GM12878 (cell line): Measurements from ENCODE around the gene SANBR. TPM values are rescaled to one million over a fixed set of nuclear protein-coding genes. Genes with fewer than 3 reads are reported as not detected.

Source experiments
- CEBPZ ChIP-seq: fragments of 150-350 bp; IDR thresholded peaks from 2 replicates; pipeline ENCODE4 v1.6.1; 2016; ENCODE audit warnings: low read depth, low read length
- CREM ChIP-seq: IDR thresholded peaks from 2 replicates; pipeline ENCODE4 v1.6.1; 2014; ENCODE audit warnings: antibody characterized with exemption, low read depth
- GATAD2B ChIP-seq: fragments of 450-650 bp; conservative IDR thresholded peaks from 2 replicates; pipeline ENCODE4 v1.6.1; 2017; ENCODE audit warnings: low read depth, mild to moderate bottlenecking, moderate library complexity
- HDGF ChIP-seq: fragments of 450-650 bp; IDR thresholded peaks from 2 replicates; pipeline ENCODE4 v1.6.1; 2016; ENCODE audit warnings: antibody characterized with exemption
- MEF2B ChIP-seq: fragments of 450-650 bp; IDR thresholded peaks from 2 replicates; pipeline ENCODE4 v1.6.1; 2018; ENCODE audit warnings: mild to moderate bottlenecking, moderate library complexity; ENCODE audit not compliant: partially characterized antibody, poor library complexity, severe bottlenecking
- MLLT1 ChIP-seq: fragments of 450-650 bp; IDR thresholded peaks from 2 replicates; pipeline ENCODE4 v1.6.1; 2016; ENCODE audit warnings: mild to moderate bottlenecking
- PRDM15 ChIP-seq: fragments of 450-650 bp; formaldehyde crosslinking; IDR thresholded peaks from 2 replicates; pipeline ENCODE4 v1.4.0; 2020; ENCODE audit warnings: mild to moderate bottlenecking, moderate library complexity
- RELB ChIP-seq: fragments of 450-650 bp; IDR thresholded peaks from 2 replicates; pipeline ENCODE4 v1.6.1; 2017; ENCODE audit warnings: low read depth, mild to moderate bottlenecking, moderate library complexity
- RFX5 ChIP-seq: IDR thresholded peaks from 2 replicates; pipeline ENCODE4 v1.6.1; 2011; ENCODE audit warnings: low read depth, low read length, improper control_type of control experiment
- SMARCA5 ChIP-seq: fragments of 450-650 bp; IDR thresholded peaks from 2 replicates; pipeline ENCODE4 v1.6.1; 2017; ENCODE audit warnings: mild to moderate bottlenecking
- SPI1 ChIP-seq: IDR thresholded peaks from 2 replicates; pipeline ENCODE4 v1.6.1; 2011; ENCODE audit warnings: low read depth, mild to moderate bottlenecking, low read length, moderate library complexity, borderline replicate concordance; ENCODE audit not compliant: insufficient read depth
- SRF ChIP-seq, 2 experiments: IDR thresholded peaks; 2 replicates each; pipeline ENCODE4 v1.6.1; 2011; ENCODE audit warnings: low read depth in 2 of 2, low read length in 2 of 2, mild to moderate bottlenecking in 1 of 2, moderate library complexity in 1 of 2
- ZBTB11 ChIP-seq: fragments of 450-650 bp; formaldehyde crosslinking; IDR thresholded peaks from 2 replicates; pipeline ENCODE4 v1.5.0; 2022; ENCODE audit warnings: mild to moderate bottlenecking, missing genetic modification characterization
- ZNF24 ChIP-seq: fragments of 450-650 bp; IDR thresholded peaks from 2 replicates; pipeline ENCODE4 v1.6.1; 2017; ENCODE audit warnings: antibody characterized with exemption, mild to moderate bottlenecking
- polyA plus RNA-seq, 11 experiments: library from polyadenylated mRNA; depleted of rRNA in 4 of 11; unstranded in 6 of 11; stranded (reverse) in 5 of 11; fragments of >200 nt; fragmentation: Nextera tagmentation in 4 of 11; fragmentation: Illumina TruSeq in 1 of 11; extraction: Ambion mirVana in 4 of 11; extraction: Trizol in 1 of 11; gene quantifications; 1 replicate in 1 of 11; 2 replicates in 10 of 11; pipeline versions ENCODE4 v1.2.1 to v1.2.3, GENCODE V29; 2011 to 2016; ENCODE audit warnings: inconsistent platforms in 2 of 11, missing spikeins in 2 of 11, low read depth in 1 of 11
- total RNA-seq, 4 experiments: library from RNA; depleted of rRNA in 3 of 4; stranded (reverse); fragments of >200 nt in 3 of 4; fragmentation: Illumina TruSeq in 1 of 4; extraction: Trizol in 1 of 4; gene quantifications; 2 replicates each; pipeline versions ENCODE4 v1.2.1 to v1.2.3, GENCODE V29; 2013 to 2021

SANBR gene
- total and polyA plus RNA-seq, 10 of the 15 experiments (the other 5 are each of a cell fraction or from before 2014, with no cell fraction given): 2.2 to 11.0 (median 7.0) TPM

- TF ChIP-seq MEF2B (no peak), SPI1 (peak; percentile 33; the same call in 1 of the 2 replicates), RELB (peak; percentile 100), ZNF24 (0 out of 2 replicates have a peak, but pooled peaks have one; percentile 0), CEBPZ (peak; percentile 5; the same call in 1 of the 2 replicates), PRDM15 (no peak), ZBTB11 (CRISPR knock-in tag) (no peak), SMARCA5 (0 out of 2 replicates have a peak, but pooled peaks have one; percentile 27), GATAD2B (peak; percentile 67), SRF (IDR thresholded peaks at IDR 0.05; ENCODE audit: low read depth in 2 of 2, low read length in 2 of 2) (peak; percentile 88 to 97), RFX5 (0 out of 2 replicates have a peak, but pooled peaks have one; percentile 5), HDGF (0 out of 2 replicates have a peak, but pooled peaks have one; percentile 17), CREM (0 out of 2 replicates have a peak, but pooled peaks have one; percentile 7), MLLT1 (peak; percentile 100)
Measured at GRCh38 chr2:61017556-61018317, 47.9 kb upstream of the SANBR start, which contains the start of the genes PEX13 and PUS10 (continued).
